Measurements from ENCODE around the gene PKNOX2. TPM values are rescaled to one million over a fixed set of nuclear protein-coding genes. Genes with fewer than 3 reads are reported as not detected.

The PKNOX2 gene
- polyA plus RNA-seq, 2 of the 4 experiments (the other 2 are of a cell fraction) = not detected

GRCh38 chr11:125241104-125241503 lies 76.6 kb downstream of the PKNOX2 start:
- Histone ChIP-seq H3K4me2 (no peak overlapping the region), H3K4me3 (no peak overlapping the region), H3K4me1 (no peaks in the 10 kb centered on the region), H3K27ac (no peak overlapping the region), H3K9me3 (no peaks in the 10 kb centered on the region)
- CTCF ChIA-PET = no interaction called here
- TF ChIP-seq, protein P1, sequence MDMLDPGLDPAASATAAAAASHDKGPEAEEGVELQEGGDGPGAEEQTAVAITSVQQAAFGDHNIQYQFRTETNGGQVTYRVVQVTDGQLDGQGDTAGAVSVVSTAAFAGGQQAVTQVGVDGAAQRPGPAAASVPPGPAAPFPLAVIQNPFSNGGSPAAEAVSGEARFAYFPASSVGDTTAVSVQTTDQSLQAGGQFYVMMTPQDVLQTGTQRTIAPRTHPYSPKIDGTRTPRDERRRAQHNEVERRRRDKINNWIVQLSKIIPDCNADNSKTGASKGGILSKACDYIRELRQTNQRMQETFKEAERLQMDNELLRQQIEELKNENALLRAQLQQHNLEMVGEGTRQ (IDR thresholded peaks at IDR 0.05) = no peak
- TF ChIP-seq, protein P2, sequence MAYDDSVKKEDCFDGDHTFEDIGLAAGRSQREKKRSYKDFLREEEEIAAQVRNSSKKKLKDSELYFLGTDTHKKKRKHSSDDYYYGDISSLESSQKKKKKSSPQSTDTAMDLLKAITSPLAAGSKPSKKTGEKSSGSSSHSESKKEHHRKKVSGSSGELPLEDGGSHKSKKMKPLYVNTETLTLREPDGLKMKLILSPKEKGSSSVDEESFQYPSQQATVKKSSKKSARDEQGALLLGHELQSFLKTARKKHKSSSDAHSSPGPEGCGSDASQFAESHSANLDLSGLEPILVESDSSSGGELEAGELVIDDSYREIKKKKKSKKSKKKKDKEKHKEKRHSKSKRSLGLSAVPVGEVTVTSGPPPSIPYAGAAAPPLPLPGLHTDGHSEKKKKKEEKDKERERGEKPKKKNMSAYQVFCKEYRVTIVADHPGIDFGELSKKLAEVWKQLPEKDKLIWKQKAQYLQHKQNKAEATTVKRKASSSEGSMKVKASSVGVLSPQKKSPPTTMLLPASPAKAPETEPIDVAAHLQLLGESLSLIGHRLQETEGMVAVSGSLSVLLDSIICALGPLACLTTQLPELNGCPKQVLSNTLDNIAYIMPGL (CRISPR knock-in tag; IDR thresholded peaks at IDR 0.05; ENCODE audit: borderline replicate concordance) = no peak
- no peak for TF ChIP-seq HOXA7 (CRISPR knock-in tag; IDR thresholded peaks at IDR 0.05)
- no peak for TF ChIP-seq EHMT2 (IDR thresholded peaks at IDR 0.05; ENCODE audit: low read depth)
- TF ChIP-seq PBX3 (IDR thresholded peaks at IDR 0.05) = no peak
- TF ChIP-seq SMC3 (IDR thresholded peaks at IDR 0.05) = no peak
- no peak for TF ChIP-seq ZFP36 (IDR thresholded peaks at IDR 0.05; ENCODE audit: borderline replicate concordance, partially characterized antibody)
- TF ChIP-seq, protein P3, sequence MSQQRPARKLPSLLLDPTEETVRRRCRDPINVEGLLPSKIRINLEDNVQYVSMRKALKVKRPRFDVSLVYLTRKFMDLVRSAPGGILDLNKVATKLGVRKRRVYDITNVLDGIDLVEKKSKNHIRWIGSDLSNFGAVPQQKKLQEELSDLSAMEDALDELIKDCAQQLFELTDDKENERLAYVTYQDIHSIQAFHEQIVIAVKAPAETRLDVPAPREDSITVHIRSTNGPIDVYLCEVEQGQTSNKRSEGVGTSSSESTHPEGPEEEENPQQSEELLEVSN (IDR thresholded peaks at IDR 0.05; ENCODE audit: borderline replicate concordance, low read depth) = no peak
- FAIRE-seq (no peak), DNase-seq (ENCODE audit: low read depth in 1 of 2, low spot score in 1 of 2) (no peak), ATAC-seq (no peak)
- WGBS (ENCODE audit: missing lambda C conversion rate) = 17% methylated on average over 5 of the region's 5 CpGs
- POLR2A ChIA-PET = no interaction called here

DNA sequence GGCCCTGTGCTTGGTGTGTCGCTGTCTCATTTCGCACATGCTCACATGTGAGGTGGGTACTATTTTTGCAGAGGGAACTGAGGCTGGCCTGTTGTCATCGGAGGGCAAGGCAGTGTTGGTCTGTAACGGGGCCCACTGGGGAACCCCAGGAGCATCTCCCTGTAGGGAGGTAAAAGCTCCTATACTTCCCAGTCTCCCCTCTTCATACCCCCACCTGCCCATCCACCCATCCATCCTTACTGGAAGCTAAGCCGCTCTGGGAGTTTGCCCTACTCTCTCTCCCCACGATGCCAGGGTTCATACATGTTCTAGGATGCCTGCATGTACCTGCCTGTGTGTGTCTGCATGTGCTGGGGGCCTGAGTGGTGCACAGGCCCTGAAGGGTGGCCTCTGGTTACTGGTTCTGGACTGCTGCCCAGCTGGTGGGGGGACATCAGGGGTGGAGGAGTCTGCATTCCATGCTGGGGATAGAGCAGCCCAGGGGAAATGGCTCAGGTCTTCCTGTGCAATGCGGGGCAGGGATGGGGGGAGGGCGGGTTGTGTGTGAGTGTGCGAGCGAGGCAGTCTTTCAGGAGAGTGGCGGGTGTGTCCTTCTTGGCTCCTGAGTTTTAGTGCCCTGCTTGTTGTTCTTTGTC lies 77.7 kb downstream of the PKNOX2 start:
- H3K27ac ChIP-seq = no peak overlapping the region
- ATAC-seq (no peak), DNase-seq (ENCODE audit: low read depth in 1 of 2, low spot score in 1 of 2) (no peak), FAIRE-seq (no peak)
- 33% methylated on average over 9 of the region's 11 CpGs for WGBS (ENCODE audit: missing lambda C conversion rate)
- TF ChIP-seq ATOH8 (CRISPR knock-in tag; IDR thresholded peaks at IDR 0.05; ENCODE audit: low read depth) (no peak), PHF8 (IDR thresholded peaks at IDR 0.05; ENCODE audit: borderline replicate concordance, low read depth) (no peak), MAFK (IDR thresholded peaks at IDR 0.05; ENCODE audit: partially characterized antibody) (no peak), NR3C1 (IDR thresholded peaks at IDR 0.05) (no peak), BHLHE40 (IDR thresholded peaks at IDR 0.05; ENCODE audit: low read depth, low read length) (no peak), FOSB (CRISPR knock-in tag; IDR thresholded peaks at IDR 0.05) (no peak), EHF (CRISPR knock-in tag; IDR thresholded peaks at IDR 0.05) (no peak), PBX3 (IDR thresholded peaks at IDR 0.05) (no peak), EHMT2 (IDR thresholded peaks at IDR 0.05; ENCODE audit: low read depth) (no peak), HOXB13 (CRISPR knock-in tag; IDR thresholded peaks at IDR 0.05; ENCODE audit: low read depth) (no peak), FOSL2 (IDR thresholded peaks at IDR 0.05) (no peak), FOSL2 (CRISPR knock-in tag; IDR thresholded peaks at IDR 0.05) (no peak), ELK1 (IDR thresholded peaks at IDR 0.05; ENCODE audit: low read depth, low read length) (no peak), RAD21 (conservative IDR thresholded peaks at IDR 0.05 in 1 of 2, IDR thresholded peaks at IDR 0.05 in 1 of 2) (no peak), ZSCAN20 (CRISPR knock-in tag; IDR thresholded peaks at IDR 0.05) (no peak), TP53 (CRISPR knock-in tag; IDR thresholded peaks at IDR 0.05) (no peak)
- TF ChIP-seq, protein P3 (IDR thresholded peaks at IDR 0.05; ENCODE audit: borderline replicate concordance, low read depth) = no peak
- ChIA-PET POLR2A (no interaction called here), CTCF (interaction anchor here (0.6 kb wide), 1 partner anchor 985 kb away, joined by 3 read pairs; no protein-coding TSS in a partner anchor)
- no peak overlapping the region for H3K4me3 ChIP-seq
- H3K4me1 ChIP-seq = no peaks in the 10 kb centered on the region
- H3K9me3 ChIP-seq = no peaks in the 10 kb centered on the region
- H3K4me2 ChIP-seq = no peak overlapping the region

Measured in A549 (cell line).